Liver (tissue), 9 donors: ENCODE data around the gene DNAAF5. TPM values are rescaled to one million over a fixed set of nuclear protein-coding genes. Genes with fewer than 3 reads are reported as not detected.

Experiments
- DNase-seq: peaks from one replicate; pipeline ENCODE4 v3.0.0-alpha.2; 2017; ENCODE audit warnings: low spot score
- H3K27ac ChIP-seq, 2 donors: one replicate each; pipeline ENCODE4 v1.7.0; 2013; ENCODE audit warnings: inconsistent platforms in 2 of 2, low read length in 2 of 2, control low read depth in 1 of 2, low read depth in 1 of 2, mild to moderate bottlenecking in 1 of 2
- H3K27me3 ChIP-seq, 4 donors: one replicate each; pipeline versions ENCODE4 v1.6.1 to v1.7.0; 2013; ENCODE audit warnings: low read length in 3 of 4, inconsistent platforms in 1 of 4, mild to moderate bottlenecking in 1 of 4, moderate library complexity in 1 of 4; ENCODE audit not compliant: control insufficient read depth in 4 of 4, insufficient read depth in 4 of 4
- H3K36me3 ChIP-seq, 4 donors: one replicate each; pipeline versions ENCODE4 v1.6.1 to v1.7.0; 2013; ENCODE audit warnings: low read length in 3 of 4, mild to moderate bottlenecking in 3 of 4, low read depth in 1 of 4, moderate library complexity in 1 of 4; ENCODE audit not compliant: control insufficient read depth in 4 of 4, insufficient read depth in 3 of 4
- H3K4me1 ChIP-seq, 4 donors: one replicate each; pipeline versions ENCODE4 v1.6.1 to v1.7.0; 2013; ENCODE audit warnings: low read length in 3 of 4, mild to moderate bottlenecking in 3 of 4, moderate library complexity in 1 of 4; ENCODE audit not compliant: control insufficient read depth in 4 of 4, insufficient read depth in 4 of 4
- H3K4me3 ChIP-seq, 3 donors: one replicate each; pipeline versions ENCODE4 v1.6.1 to v1.7.0; 2013; ENCODE audit warnings: low read length in 3 of 3, control low read depth in 1 of 3, low read depth in 1 of 3, mild to moderate bottlenecking in 1 of 3
- H3K9ac ChIP-seq, 2 donors: one replicate each; pipeline ENCODE4 v1.7.0; 2013; ENCODE audit warnings: low read length in 2 of 2, mild to moderate bottlenecking in 2 of 2, moderate library complexity in 2 of 2, control low read depth in 1 of 2, low read depth in 1 of 2
- H3K9me3 ChIP-seq, 4 donors: one replicate each; pipeline versions ENCODE4 v1.6.1 to v1.7.0; 2013; ENCODE audit warnings: low read length in 3 of 4; ENCODE audit not compliant: control insufficient read depth in 4 of 4
- ATF3 ChIP-seq: IDR thresholded peaks from 2 replicates; pipeline ENCODE4 v1.6.1; 2016; ENCODE audit warnings: antibody characterized with exemption
- CTCF ChIP-seq: fragments of 150-350 bp; IDR thresholded peaks from 2 replicates; pipeline ENCODE4 v1.5.1; 2017; ENCODE audit warnings: improper control_type of control experiment, low read depth, low read length; ENCODE audit not compliant: missing input control
- EGR1 ChIP-seq, 2 donors: IDR thresholded peaks; 2 replicates each; pipeline ENCODE4 v1.6.1; 2016 to 2018; ENCODE audit warnings: antibody characterized with exemption in 2 of 2, low read depth in 2 of 2
- FOXA1 ChIP-seq: IDR thresholded peaks from 2 replicates; pipeline ENCODE4 v1.6.1; 2016; ENCODE audit warnings: antibody characterized with exemption
- FOXA2 ChIP-seq: IDR thresholded peaks from 2 replicates; pipeline ENCODE4 v1.6.1; 2016; ENCODE audit warnings: antibody characterized with exemption
- GABPA ChIP-seq, 2 donors: IDR thresholded peaks in 1 of 2; conservative IDR thresholded peaks in 1 of 2; 2 replicates each; pipeline ENCODE4 v1.6.1; 2016; ENCODE audit warnings: antibody characterized with exemption in 2 of 2, mild to moderate bottlenecking in 1 of 2, moderate library complexity in 1 of 2
- HNF4A ChIP-seq, 2 donors: conservative IDR thresholded peaks; 2 replicates each; pipeline ENCODE4 v1.6.1; 2016; ENCODE audit warnings: antibody characterized with exemption in 2 of 2, mild to moderate bottlenecking in 2 of 2
- JUND ChIP-seq, 2 donors: IDR thresholded peaks; 2 replicates each; pipeline ENCODE4 v1.6.1; 2016; ENCODE audit warnings: antibody characterized with exemption in 2 of 2
- MAX ChIP-seq: IDR thresholded peaks from 2 replicates; pipeline ENCODE4 v1.6.1; 2016; ENCODE audit warnings: antibody characterized with exemption
- NR2F2 ChIP-seq: IDR thresholded peaks from 2 replicates; pipeline ENCODE4 v1.6.1; 2016; ENCODE audit warnings: antibody characterized with exemption
- RAD21 ChIP-seq, 2 donors: IDR thresholded peaks; 2 replicates each; pipeline ENCODE4 v1.6.1; 2016; ENCODE audit warnings: antibody characterized with exemption in 2 of 2, mild to moderate bottlenecking in 2 of 2
- REST ChIP-seq: IDR thresholded peaks from 2 replicates; pipeline ENCODE4 v1.6.1; 2016; ENCODE audit warnings: antibody characterized with exemption, mild to moderate bottlenecking
- RXRA ChIP-seq, 2 donors: IDR thresholded peaks; 2 replicates each; pipeline ENCODE4 v1.6.1; 2017 to 2018; ENCODE audit warnings: antibody characterized with exemption in 2 of 2, mild to moderate bottlenecking in 1 of 2
- SP1 ChIP-seq: IDR thresholded peaks from 2 replicates; pipeline ENCODE4 v1.6.1; 2018; ENCODE audit warnings: antibody characterized with exemption, mild to moderate bottlenecking
- TAF1 ChIP-seq: conservative IDR thresholded peaks from 2 replicates; pipeline ENCODE4 v1.6.1; 2016; ENCODE audit warnings: antibody characterized with exemption, mild to moderate bottlenecking
- YY1 ChIP-seq: IDR thresholded peaks from 2 replicates; pipeline ENCODE4 v1.6.1; 2016; ENCODE audit warnings: antibody characterized with exemption, mild to moderate bottlenecking
- ZBTB33 ChIP-seq: IDR thresholded peaks from 2 replicates; pipeline ENCODE4 v1.6.1; 2016; ENCODE audit warnings: antibody characterized with exemption
- WGBS: extraction: QIAGEN DNeasy Blood & Tissue Kit; methylation state at CpG from one replicate; pipeline ENCODE4 v1.1.7; 2013; 5-methylcytosine and 5-hydroxymethylcytosine counted together
- polyA plus RNA-seq, 2 donors: library from polyadenylated mRNA; stranded (reverse) in 1 of 2; unstranded in 1 of 2; fragments of 200-250 nt in 1 of 2; fragments of >200 nt in 1 of 2; fragmentation: Nextera tagmentation in 1 of 2; extraction: Ambion mirVana in 1 of 2; gene quantifications; one replicate each; pipeline versions ENCODE4 v1.2.1 to v1.2.3, GENCODE V29; 2013 to 2015
- total RNA-seq, 2 donors: library from RNA; depleted of rRNA; stranded (reverse); fragments of >200 nt; gene quantifications; one replicate each; pipeline ENCODE4 v1.2.3, GENCODE V29; 2014
- donor health status: healthy.
- donor health status: healthy.
- donor health status: healthy.
- donor health status: healthy.
- donor health status: healthy.

The DNAAF5 gene
- total and polyA plus RNA-seq, 4 donors, result 3.1 to 11.1 (median 9.5) TPM

- no peak overlapping the region for H3K9ac ChIP-seq
- H3K36me3 ChIP-seq, result peaks cover 0 to 6% (median 2%) of the 10 kb centered on the region in 4 donors
- 98% methylated on average over 9 of the region's 9 CpGs for WGBS
- H3K4me3 ChIP-seq, result no peak overlapping the region
- H3K4me1 ChIP-seq, result peaks cover 9 to 21% (median 14%) of the 10 kb centered on the region in 4 donors
- no peak overlapping the region for H3K27ac ChIP-seq
- no peaks in the 10 kb centered on the region for H3K9me3 ChIP-seq
- DNase-seq, result no peak
- no peaks in the 10 kb centered on the region for H3K27me3 ChIP-seq
- no peak for TF ChIP-seq FOXA1
- TF ChIP-seq HNF4A (conservative IDR thresholded peaks at IDR 0.05), result no peak
- no peak for TF ChIP-seq YY1
- TF ChIP-seq CTCF, result no peak
- TF ChIP-seq ATF3, result no peak
- no peak for TF ChIP-seq RXRA (IDR thresholded peaks at IDR 0.05)
- TF ChIP-seq FOXA2, result no peak
Measured at GRCh38 chr7:728602-729001, 2.1 kb downstream of the DNAAF5 start.

- H3K4me3 ChIP-seq, result no peak overlapping the region
- H3K9ac ChIP-seq, result no peak overlapping the region
- no peaks in the 10 kb centered on the region for H3K27me3 ChIP-seq
- no peak for TF ChIP-seq SP1
- no peak for TF ChIP-seq ATF3
- TF ChIP-seq NR2F2, result no peak
- TF ChIP-seq FOXA1, result no peak
- no peak for TF ChIP-seq RAD21 (IDR thresholded peaks at IDR 0.05)
- TF ChIP-seq REST, result no peak
- no peak for TF ChIP-seq JUND (IDR thresholded peaks at IDR 0.05)
- no peak for TF ChIP-seq TAF1
- no peak for TF ChIP-seq HNF4A (conservative IDR thresholded peaks at IDR 0.05)
- TF ChIP-seq MAX, result no peak
- TF ChIP-seq FOXA2, result no peak
- TF ChIP-seq CTCF, result no peak
- no peak for TF ChIP-seq EGR1 (IDR thresholded peaks at IDR 0.05; ENCODE audit: low read depth in 2 of 2)
- TF ChIP-seq ZBTB33, result no peak
- TF ChIP-seq RXRA (IDR thresholded peaks at IDR 0.05), result no peak
- no peak for TF ChIP-seq YY1
- TF ChIP-seq GABPA (IDR thresholded peaks at IDR 0.05 in 1 of 2, conservative IDR thresholded peaks at IDR 0.05 in 1 of 2), result no peak
- 96% methylated on average over 29 of the region's 29 CpGs for WGBS
- peaks cover 0 to 2% (median under 1%) of the 10 kb centered on the region in 4 donors for H3K9me3 ChIP-seq
- H3K4me1 ChIP-seq, result peaks cover 9 to 21% (median 14%) of the 10 kb centered on the region in 4 donors
- H3K36me3 ChIP-seq, result peaks cover 0 to 6% (median 2%) of the 10 kb centered on the region in 4 donors
- DNase-seq, result no peak
- no peak overlapping the region for H3K27ac ChIP-seq
Measured at GRCh38 chr7:729140-730000, 2.9 kb downstream of the DNAAF5 start.
